Urothelium cell line (cell line): ENCODE data around the gene PDE4D.

Source experiments
- DNase-seq: peaks from one replicate; pipeline ENCODE4 v3.0.0; 2011; ENCODE audit warnings: low spot score, mixed read lengths
- FAIRE-seq: peaks from 2 replicates; lab custom pipeline; 2011; peaks lifted over from hg19 to GRCh38; lab: Jason Lieb, UNC

The PDE4D gene

GRCh38 chr5:59351076-59351794, 542.3 kb downstream of the PDE4D start:
- DNase-seq (no peak), FAIRE-seq (no peak)

- FAIRE-seq (no peak), DNase-seq (no peak)
Observed at GRCh38 chr5:59348189-59348588, 545.3 kb downstream of the PDE4D start.

- FAIRE-seq = no peak
- no peak for DNase-seq
Observed at GRCh38 chr5:59346982-59347381, 546.5 kb downstream of the PDE4D start.

GRCh38 chr5:59346514-59346913, 547.0 kb downstream of the PDE4D start:
- FAIRE-seq (no peak), DNase-seq (no peak)

GRCh38 chr5:59342181-59342580, 551.3 kb downstream of the PDE4D start:
- FAIRE-seq = no peak

GRCh38 chr5:59341760-59342159, 551.8 kb downstream of the PDE4D start:
- DNase-seq (no peak), FAIRE-seq (no peak)

More at GRCh38 chr5:59342181-59342580, 551.3 kb downstream of the PDE4D start:
- no peak for DNase-seq

GRCh38 chr5:59341155-59341554, 552.4 kb downstream of the PDE4D start:
- DNase-seq (no peak), FAIRE-seq (no peak)

- no peak for FAIRE-seq
- no peak for DNase-seq
Observed at GRCh38 chr5:59340637-59341036, 552.9 kb downstream of the PDE4D start.

GRCh38 chr5:59337240-59337639, 556.3 kb downstream of the PDE4D start:
- FAIRE-seq (no peak), DNase-seq (no peak)

GRCh38 chr5:59335544-59335943, 558.0 kb downstream of the PDE4D start:
- FAIRE-seq = no peak
- no peak for DNase-seq

- FAIRE-seq (no peak), DNase-seq (no peak)
Observed at GRCh38 chr5:59333416-59333815, 560.1 kb downstream of the PDE4D start.

GRCh38 chr5:59332236-59332973, 561.1 kb downstream of the PDE4D start:
- FAIRE-seq = no peak
- DNase-seq = no peak

- FAIRE-seq = no peak
Observed at GRCh38 chr5:59330680-59331079, 562.8 kb downstream of the PDE4D start.

GRCh38 chr5:59328709-59329296, 564.7 kb downstream of the PDE4D start:
- no peak for FAIRE-seq

More at GRCh38 chr5:59330680-59331079, 562.8 kb downstream of the PDE4D start:
- no peak for DNase-seq

GRCh38 chr5:59327191-59327980, 566.1 kb downstream of the PDE4D start:
- DNase-seq (no peak), FAIRE-seq (no peak)

More at GRCh38 chr5:59328709-59329296, 564.7 kb downstream of the PDE4D start:
- no peak for DNase-seq

GRCh38 chr5:59326596-59326995, 566.9 kb downstream of the PDE4D start:
- no peak for FAIRE-seq

GRCh38 chr5:59325070-59325469, 568.5 kb downstream of the PDE4D start:
- no peak for DNase-seq
- no peak for FAIRE-seq

More at GRCh38 chr5:59326596-59326995, 566.9 kb downstream of the PDE4D start:
- DNase-seq = no peak

GRCh38 chr5:59322894-59323293, 570.6 kb downstream of the PDE4D start:
- FAIRE-seq (no peak), DNase-seq (no peak)

GRCh38 chr5:59322058-59322457, 571.5 kb downstream of the PDE4D start:
- DNase-seq (no peak), FAIRE-seq (no peak)

- FAIRE-seq (no peak), DNase-seq (no peak)
Observed at GRCh38 chr5:59321642-59322041, 571.9 kb downstream of the PDE4D start.

GRCh38 chr5:59320420-59320819, 573.1 kb downstream of the PDE4D start:
- DNase-seq (no peak), FAIRE-seq (no peak)
